ENCODE measurements around the gene CCL13.

CCL13 gene

DNA sequence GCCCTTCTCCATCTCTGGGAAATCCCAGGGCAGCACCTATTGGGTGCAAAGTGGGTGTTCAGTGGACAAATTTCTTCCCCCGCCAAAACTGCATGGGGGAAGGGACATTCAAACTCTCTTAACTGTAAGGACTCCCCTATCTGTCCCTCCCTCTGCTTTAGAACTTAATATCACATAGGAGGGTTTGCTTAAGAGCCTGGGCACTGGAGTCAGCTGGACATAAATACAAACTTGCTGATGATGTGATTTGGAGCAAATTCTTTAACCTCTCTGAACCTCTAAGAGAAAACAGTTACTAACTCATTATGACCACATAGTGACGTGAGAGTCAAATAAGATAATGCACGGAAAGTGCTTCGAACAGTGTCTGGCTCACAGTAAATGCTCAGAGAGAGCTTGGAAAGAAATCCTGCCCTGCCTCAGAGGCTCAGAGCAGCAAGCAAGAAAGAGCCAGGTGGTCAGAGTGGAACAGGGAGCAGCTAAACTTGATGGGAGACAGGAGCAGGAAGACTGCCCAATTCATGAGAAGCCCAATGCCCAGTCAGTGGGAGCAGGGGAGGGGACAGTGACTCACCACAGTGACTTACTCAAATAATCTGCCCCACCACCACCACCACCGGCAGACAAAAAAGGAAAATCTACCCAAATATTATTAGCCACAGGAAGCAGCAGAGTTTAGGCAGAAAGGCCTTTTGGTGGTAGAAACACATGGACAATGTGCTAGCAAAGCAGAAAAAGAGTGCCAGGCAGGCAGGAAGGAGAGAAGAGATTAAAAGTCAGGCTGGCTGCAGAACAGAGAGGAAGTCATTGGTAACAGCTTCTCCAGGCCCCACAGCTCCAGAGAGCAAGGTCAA is 30.6 kb downstream of the CCL13 start:
- no peak for DNase-seq

DNA sequence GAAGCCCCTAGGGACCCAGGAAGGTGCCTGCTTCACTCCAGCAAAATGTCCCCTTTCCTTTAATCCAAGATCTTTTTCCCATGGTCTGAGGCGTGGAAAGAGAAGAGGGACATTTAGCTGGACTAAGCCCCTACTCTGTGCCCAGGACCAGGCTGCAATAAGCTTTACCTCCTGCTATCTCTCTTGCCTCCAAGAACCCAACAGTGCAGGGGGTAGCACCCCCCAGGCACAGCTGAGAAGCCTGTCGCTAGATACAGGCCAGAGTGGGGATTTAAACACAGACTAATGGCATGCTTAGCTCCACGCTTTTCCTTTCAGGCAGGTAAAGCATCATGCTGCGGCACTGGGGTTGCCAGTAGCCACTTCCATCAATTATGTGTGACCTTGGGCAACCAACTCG is 31.3 kb downstream of the CCL13 start:
- DNase-seq = no peak

DNA sequence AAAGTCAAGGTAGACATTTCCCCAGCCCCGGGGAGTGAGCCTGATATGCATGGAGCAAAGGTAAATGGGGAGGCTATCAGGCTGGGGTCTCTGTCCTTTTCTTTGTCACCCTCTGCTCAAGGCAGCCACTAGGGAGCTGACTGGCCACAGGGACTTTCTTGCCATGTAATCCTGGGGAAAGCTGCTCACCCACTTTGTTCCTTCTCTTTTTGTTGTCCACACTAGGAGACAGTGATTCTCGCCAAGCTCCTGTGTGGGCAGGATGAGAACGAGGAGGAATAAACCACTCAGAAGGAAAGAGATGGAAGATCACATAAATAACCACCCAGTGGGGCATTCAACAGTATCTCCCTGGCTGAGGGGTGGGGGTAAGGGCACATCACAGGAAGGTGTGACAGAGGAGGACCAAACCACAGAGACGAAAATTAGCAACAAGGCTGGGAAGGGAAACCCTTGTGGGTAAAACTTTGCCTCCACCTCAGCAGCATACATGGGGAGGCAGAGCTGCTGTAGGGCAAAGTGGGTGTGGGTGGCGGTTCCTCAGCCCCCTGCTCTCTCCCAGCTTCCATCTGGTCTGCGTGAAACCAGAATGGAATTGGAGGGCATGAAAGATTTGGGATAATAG is 33.0 kb downstream of the CCL13 start:
- no peak for DNase-seq

DNA sequence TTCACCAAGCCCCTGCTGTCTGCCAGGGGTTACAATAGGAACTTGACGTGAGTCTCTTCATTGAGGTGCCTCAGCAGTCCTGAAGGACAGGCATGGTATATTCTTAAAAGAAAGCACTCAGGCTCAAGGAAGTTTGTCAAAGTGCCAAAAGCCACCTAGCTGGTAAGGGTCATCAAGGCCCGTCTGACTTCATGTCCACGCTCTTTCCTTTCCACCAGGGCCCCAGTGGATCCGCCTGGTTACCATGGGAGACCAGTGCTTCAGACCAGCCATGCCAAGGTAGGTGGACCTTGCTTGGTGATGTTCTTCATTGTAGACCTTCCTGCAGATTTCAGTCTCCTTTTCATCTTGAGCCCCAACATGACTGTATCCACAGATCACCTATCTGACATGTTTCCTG is 34.4 kb downstream of the CCL13 start:
- no peak for DNase-seq

DNA sequence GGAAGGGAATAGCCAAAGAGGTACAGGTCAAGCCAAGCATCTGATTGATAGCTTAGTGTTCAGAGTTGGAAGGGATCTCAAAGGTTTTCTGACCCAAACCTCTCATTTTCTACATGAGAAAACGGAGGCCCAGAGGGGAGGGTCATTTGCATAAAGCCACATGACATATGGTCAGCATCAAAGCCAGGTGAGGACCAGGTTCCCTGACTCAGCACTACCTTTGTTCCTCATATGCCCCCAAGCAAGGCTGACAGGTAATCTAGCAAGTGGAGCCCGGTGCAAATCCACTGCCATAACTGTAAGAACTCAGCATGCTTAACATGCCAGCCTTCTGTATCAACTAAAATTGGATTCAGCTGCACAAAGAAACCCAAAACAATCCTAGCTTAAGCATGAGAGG is 35.0 kb downstream of the CCL13 start:
- no peak for DNase-seq

DNA sequence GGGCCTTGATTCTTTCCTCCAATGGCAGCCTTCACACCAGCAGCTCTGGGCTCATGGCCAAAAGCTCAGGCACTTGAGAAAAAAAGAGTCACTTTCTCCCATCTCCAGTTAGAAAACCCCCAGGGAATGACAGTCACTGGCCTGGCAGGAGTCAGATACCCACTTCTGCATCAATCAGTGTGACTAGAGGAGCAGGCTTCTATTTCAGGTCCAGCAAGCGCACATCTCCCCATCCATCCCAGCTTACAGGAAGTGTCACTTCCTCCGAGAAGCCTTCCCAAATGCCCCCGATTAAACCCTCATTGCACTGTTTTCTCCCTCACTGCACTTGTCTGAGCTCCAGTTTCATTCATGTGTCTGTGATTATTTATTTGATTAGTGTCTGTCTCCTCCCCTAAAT is 37.1 kb downstream of the CCL13 start:
- no peak for DNase-seq

DNA sequence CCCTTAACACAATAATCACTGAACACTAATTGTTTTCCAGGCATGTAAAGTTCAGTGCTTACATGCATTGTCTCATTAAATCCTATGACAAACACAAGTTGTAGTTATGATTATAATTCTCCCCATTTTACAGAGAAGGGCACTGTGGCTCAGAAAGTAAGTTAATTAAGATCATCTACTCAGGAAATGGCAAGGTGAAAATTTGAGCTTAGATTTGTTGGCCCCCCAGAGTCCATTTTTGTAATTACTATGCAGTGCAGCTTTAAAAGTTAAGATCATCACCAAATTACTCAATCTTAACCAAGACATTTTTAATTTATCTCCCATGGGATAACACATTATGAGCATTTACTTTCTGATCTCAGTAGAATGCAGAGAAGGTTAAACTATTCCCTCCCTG is 41.0 kb downstream of the CCL13 start:
- no peak for DNase-seq

DNA sequence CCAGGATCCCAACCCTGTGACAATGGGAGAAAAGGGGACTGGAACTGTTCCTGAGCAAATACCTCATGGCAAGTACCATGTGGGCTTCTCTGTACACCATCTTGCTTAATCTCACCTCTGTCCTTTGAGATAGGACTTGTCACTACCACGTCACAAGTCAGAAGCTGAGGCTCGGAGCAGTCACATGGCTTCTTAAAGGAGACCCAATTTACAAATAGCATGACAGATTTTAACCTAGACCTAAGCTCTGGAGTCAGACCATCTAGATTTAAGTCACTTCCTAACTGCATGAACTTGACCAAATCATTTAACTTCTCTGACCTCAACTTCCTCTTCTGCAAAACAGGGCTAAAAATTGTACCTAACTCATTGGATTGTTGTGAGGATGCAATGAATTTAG is 42.7 kb downstream of the CCL13 start:
- DNase-seq = no peak

DNA sequence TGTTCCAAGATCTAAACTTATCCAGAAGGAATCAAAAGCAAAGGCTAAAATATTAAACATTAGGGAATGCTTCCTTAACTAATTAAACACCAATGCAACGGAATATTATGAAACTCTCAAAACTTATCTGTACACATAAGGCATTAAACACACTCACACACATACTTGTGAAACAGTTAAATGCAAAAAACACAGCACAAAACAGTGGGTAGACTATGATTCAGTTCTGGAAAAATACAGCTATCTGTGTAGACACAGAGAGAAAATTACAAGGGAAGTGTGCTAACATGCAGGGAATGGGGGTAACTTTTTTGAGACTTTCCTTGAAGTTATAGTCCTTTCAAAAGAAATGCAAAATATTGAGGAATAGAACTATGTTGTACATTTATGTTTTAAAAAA is 43.4 kb downstream of the CCL13 start:
- no peak for DNase-seq

DNA sequence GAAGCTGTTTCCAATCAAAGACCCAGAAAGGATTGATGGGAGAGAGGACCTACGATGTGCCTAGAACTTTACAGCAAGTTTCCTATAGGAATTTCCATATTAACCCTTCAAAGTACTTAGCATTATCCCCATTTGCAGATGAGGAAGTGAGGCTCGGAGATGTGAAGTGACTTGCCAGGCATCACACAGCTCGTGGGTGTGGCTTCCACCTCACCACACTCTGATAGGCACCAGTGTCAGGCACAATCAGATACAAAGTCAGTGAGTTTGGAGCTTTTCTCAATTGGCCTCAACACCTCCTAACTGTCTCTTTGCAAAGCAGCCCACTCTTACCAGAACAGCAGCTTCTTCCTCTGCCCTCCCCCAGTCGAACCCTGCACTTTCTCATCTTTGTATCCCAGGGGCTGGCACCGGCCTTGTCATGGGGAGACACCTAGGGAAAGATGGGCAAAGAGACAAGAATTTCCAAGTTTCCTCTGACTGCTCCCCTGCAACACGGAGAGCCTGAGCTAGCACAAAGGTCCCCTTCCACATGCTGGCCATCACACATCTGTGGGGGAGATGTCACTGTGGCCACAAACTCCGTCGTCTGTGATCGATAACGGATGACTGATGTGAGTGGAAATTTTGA is 44.1 kb downstream of the CCL13 start:
- no peak for DNase-seq

DNA sequence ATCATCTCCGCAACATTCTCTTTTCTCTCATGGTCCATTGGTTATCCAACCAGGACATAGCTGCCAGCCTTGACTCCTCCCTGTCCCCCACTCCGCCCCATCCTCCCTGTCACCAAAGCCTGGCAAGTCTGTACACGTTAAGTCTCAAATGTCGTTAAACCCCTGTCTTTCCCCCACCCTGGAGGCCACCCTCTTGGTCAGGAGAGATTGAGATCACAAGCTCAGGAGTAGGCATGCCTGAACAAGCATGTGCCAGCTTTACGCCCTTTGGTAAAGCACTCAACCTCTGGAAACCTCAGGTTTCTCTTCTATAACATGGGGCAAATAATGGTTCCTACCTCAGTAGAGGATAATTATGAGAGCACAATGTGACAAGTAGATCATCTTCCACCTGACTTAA is 44.9 kb downstream of the CCL13 start:
- peak; percentile 65 to 66 for DNase-seq

DNA sequence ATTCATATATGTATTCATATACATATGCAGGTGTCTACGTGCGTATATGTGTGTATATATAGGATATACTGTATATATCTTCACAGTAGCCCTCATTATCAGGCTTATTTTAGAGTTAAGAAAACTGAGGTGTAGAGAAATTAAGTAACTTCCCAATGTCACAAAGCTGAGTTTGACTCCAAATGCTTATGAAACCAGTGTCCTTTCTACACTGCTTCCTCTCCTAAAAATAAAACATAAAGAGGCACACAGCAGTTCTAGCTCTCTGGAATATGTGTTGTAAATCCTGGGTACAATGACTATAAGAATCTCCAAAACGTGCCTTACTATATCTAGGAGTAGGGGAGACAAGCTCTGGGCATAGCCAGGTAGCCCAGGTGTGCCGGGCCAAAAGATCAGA is 46.7 kb downstream of the CCL13 start:
- DNase-seq = no peak

DNA sequence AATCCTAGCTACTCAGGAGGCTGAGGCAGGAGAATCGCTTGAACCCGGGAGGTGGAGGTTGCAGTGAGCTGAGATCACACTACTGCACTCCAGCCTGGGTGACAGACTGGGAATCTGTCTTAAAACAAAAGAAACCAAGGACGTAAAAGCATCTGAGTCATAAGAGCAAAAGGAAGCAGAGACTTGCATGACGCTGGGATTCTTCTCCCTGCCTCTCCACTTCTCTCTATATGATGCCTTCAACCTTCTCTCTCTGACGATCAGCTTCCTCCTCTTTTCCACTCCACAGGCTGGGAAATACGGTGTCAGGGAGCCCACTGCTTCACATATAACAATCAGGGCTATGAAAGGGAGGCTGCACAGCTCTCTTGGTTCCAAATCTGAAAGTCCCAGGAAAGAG is 49.9 kb downstream of the CCL13 start:
- no peak for DNase-seq
